ENCODE data around the gene LZTFL1. TPM values are rescaled to one million over a fixed set of nuclear protein-coding genes. Genes with fewer than 3 reads are reported as not detected.

Gene LZTFL1
- total RNA-seq, 2 donors from 2014 or later, result 12.5 to 14.5 TPM

DNA sequence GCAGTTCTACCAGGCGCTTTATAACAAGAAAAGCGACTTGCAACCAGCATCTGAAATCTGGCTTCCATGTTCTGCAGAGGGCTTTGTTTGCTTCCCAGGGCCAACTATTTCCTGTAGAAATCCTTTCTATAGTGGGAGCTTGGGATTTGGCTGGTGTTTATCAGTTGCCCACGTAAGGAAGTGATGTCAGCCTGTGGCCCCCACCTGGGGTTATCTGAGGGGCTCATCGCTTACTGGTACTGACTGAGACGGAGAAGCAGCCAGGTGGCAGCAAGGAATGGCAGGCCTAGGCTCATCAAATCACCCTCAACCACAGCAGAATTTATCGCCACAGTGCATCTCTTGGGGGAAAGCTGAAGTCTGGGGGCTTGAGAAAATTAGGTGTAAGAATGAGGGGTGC lies 29.9 kb upstream of the LZTFL1 start:
- H3K4me3 ChIP-seq, result no peak overlapping the region
- no peak for DNase-seq
- intact Hi-C loops (cut with DNase I), result no loop called here
- 82 to 92% methylated on average over 6 of the region's 6 CpGs for WGBS, 2 donors
- no peak for ATAC-seq
- H3K4me1 ChIP-seq, result no peaks in the 10 kb centered on the region
- no peaks in the 10 kb centered on the region for H3K9me3 ChIP-seq
- no peak overlapping the region for H3K27ac ChIP-seq
- no peaks in the 10 kb centered on the region for H3K36me3 ChIP-seq (replicated peaks in 1 of 2; ENCODE audit: insufficient read depth in 1 of 2, low read depth in 2 of 2)
- TF ChIP-seq, protein P1, sequence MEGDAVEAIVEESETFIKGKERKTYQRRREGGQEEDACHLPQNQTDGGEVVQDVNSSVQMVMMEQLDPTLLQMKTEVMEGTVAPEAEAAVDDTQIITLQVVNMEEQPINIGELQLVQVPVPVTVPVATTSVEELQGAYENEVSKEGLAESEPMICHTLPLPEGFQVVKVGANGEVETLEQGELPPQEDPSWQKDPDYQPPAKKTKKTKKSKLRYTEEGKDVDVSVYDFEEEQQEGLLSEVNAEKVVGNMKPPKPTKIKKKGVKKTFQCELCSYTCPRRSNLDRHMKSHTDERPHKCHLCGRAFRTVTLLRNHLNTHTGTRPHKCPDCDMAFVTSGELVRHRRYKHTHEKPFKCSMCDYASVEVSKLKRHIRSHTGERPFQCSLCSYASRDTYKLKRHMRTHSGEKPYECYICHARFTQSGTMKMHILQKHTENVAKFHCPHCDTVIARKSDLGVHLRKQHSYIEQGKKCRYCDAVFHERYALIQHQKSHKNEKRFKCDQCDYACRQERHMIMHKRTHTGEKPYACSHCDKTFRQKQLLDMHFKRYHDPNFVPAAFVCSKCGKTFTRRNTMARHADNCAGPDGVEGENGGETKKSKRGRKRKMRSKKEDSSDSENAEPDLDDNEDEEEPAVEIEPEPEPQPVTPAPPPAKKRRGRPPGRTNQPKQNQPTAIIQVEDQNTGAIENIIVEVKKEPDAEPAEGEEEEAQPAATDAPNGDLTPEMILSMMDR (IDR thresholded peaks at IDR 0.05), result no peak
- no peak for TF ChIP-seq POLR2A (IDR thresholded peaks at IDR 0.05)
- no peaks in the 10 kb centered on the region for H3K27me3 ChIP-seq

DNA sequence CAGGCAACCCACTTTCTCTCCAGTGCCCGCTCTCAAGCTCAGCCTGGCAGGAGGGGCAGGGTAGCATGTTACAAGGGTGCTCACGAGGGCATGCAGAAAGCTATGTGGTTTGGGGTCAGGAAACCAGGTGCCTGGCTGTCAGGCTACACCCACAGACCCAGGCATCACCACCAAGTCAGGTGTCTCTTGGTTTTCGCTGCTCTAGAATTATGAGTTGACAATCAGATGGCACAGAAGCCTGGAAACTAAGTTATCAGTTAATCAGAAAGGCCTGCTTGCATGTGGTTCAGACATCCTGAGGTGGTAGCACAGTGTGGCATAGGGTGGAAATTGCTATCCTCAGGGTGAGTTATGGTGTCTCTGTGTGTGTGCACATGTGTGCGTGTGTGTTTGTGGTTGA lies 28.2 kb upstream of the LZTFL1 start:
- DNase-seq, result no peak
- H3K4me3 ChIP-seq, result no peak overlapping the region
- no peaks in the 10 kb centered on the region for H3K4me1 ChIP-seq
- TF ChIP-seq, protein P1 (IDR thresholded peaks at IDR 0.05), result no peak
- TF ChIP-seq POLR2A (IDR thresholded peaks at IDR 0.05), result no peak
- H3K27ac ChIP-seq, result no peak overlapping the region
- H3K9me3 ChIP-seq, result no peaks in the 10 kb centered on the region
- 74 to 78% methylated on average over 4 of the region's 4 CpGs for WGBS, 2 donors
- ATAC-seq, result no peak
- no peaks in the 10 kb centered on the region for H3K27me3 ChIP-seq
- intact Hi-C loops (cut with DNase I), result no loop called here
- no peaks in the 10 kb centered on the region for H3K36me3 ChIP-seq (replicated peaks in 1 of 2; ENCODE audit: insufficient read depth in 1 of 2, low read depth in 2 of 2)

DNA sequence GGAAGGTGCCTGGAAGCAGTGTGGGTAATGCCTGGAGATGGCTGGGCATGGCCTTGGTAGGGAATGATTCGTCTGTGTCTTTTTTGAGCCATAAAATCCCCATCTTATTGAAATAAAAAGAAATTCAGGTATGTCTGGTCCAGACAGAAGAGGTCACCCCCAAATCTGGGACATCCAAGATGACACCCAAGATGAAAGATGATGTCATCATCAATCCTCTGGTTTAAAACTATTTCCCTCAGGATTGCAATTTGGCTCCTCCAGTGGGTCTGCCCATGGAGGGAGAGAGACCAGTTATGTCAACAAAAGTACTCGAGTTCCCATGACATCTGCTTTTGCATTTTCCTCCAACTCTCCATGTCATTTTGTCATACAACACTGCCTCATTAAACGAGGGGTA lies 27.7 kb upstream of the LZTFL1 start:
- H3K27me3 ChIP-seq, result no peaks in the 10 kb centered on the region
- H3K27ac ChIP-seq, result no peak overlapping the region
- DNase-seq (no peak), ATAC-seq (no peak)
- H3K36me3 ChIP-seq (replicated peaks in 1 of 2; ENCODE audit: insufficient read depth in 1 of 2, low read depth in 2 of 2), result no peaks in the 10 kb centered on the region
- intact Hi-C loops (cut with DNase I), result no loop called here
- TF ChIP-seq, protein P1 (IDR thresholded peaks at IDR 0.05), result no peak
- TF ChIP-seq POLR2A (IDR thresholded peaks at IDR 0.05), result no peak
- no peaks in the 10 kb centered on the region for H3K4me1 ChIP-seq
- H3K9me3 ChIP-seq, result no peaks in the 10 kb centered on the region
- 58 to 61% methylated on average over 3 of the region's 3 CpGs for WGBS, 2 donors
- H3K4me3 ChIP-seq, result no peak overlapping the region

DNA sequence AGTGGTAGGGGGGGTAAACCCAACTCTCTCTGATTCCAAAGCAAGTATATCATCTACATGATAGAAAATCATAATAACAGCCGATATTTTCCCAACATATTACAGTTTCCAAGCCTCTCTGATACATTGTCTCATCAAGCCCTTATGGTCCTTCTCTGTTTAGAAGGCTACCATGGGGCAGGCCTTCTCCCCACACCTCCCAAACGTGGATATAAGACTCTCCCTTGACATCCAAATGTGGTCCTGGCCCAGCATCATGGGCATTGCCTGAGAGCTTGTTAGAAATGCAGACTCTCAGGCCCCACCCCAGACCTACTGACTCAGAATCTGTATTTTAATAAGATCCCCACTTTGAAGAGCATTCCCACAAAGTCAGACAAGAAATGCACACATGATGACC lies 26.7 kb upstream of the LZTFL1 start:
- 51 to 71% methylated on average over 2 of the region's 2 CpGs for WGBS, 2 donors

DNA sequence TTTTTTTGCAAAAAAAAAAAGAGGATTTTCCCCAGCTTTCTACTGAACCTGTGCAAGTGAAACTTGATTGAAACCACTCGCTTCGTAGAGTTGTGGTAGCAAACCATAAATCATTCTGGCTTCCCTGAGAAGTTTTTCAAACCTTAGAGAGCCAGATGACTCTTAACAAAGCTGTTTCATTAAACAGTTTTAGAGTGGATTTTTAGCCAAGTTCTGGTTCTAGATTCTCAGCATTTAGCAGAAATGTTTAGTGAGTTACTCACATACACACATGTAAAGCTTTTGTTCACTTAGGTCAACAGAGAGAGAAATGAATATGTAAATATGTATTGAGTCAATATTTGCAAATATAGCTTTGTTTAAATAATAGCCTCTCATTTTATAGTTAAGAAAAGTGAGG lies 26.3 kb upstream of the LZTFL1 start:
- Histone ChIP-seq H3K9me3 (no peaks in the 10 kb centered on the region), H3K4me1 (no peaks in the 10 kb centered on the region), H3K27me3 (no peaks in the 10 kb centered on the region), H3K4me3 (no peak overlapping the region), H3K27ac (no peak overlapping the region), H3K36me3 (replicated peaks in 1 of 2; ENCODE audit: insufficient read depth in 1 of 2, low read depth in 2 of 2) (no peaks in the 10 kb centered on the region)
- intact Hi-C loops (cut with DNase I), result no loop called here
- 80 to 90% methylated on average over 2 of the region's 2 CpGs for WGBS, 2 donors
- DNase-seq, result no peak
- TF ChIP-seq, protein P1 (IDR thresholded peaks at IDR 0.05), result no peak
- TF ChIP-seq POLR2A (IDR thresholded peaks at IDR 0.05), result no peak
- ATAC-seq, result no peak

More for the DNA sequence above, 26.7 kb upstream of the LZTFL1 start:
- ATAC-seq, result no peak
- no peak for DNase-seq
- no peak overlapping the region for H3K27ac ChIP-seq
- TF ChIP-seq, protein P1 (IDR thresholded peaks at IDR 0.05), result no peak
- TF ChIP-seq POLR2A (IDR thresholded peaks at IDR 0.05), result no peak
- H3K27me3 ChIP-seq, result no peaks in the 10 kb centered on the region
- H3K36me3 ChIP-seq (replicated peaks in 1 of 2; ENCODE audit: insufficient read depth in 1 of 2, low read depth in 2 of 2), result no peaks in the 10 kb centered on the region
- H3K9me3 ChIP-seq, result no peaks in the 10 kb centered on the region
- H3K4me1 ChIP-seq, result no peaks in the 10 kb centered on the region
- H3K4me3 ChIP-seq, result no peak overlapping the region
- intact Hi-C loops (cut with DNase I), result no loop called here

All from body of pancreas (tissue), 4 donors.